Measurements from ENCODE around the gene CAMTA1. TPM values are rescaled to one million over a fixed set of nuclear protein-coding genes. Genes with fewer than 3 reads are reported as not detected.

The CAMTA1 gene
- total RNA-seq, 1 donor from 2014 or later = 160 TPM

DNA sequence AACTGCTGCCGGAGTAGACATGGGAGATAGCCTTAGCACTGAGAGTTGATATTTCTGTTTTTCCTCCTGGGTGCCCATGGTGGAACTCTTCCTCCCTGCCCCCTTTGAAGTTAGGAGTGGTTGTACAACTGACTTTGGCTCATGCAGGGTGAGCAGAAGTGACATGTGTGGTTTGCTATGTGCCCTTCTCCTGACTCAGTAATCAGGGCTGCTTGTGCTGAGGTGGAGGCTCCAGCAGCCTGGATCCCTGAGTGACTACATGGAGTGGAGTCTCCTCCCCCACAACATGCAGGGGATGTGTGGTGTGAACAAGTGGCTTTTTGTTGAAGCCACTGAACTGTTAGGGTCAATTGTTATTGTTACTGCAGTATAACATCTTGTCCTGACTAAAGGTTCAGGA lies 261.6 kb downstream of the CAMTA1 start:
- no peak for TF ChIP-seq CTCF (IDR thresholded peaks at IDR 0.05; ENCODE audit: borderline replicate concordance)
- no peak overlapping the region for H3K27ac ChIP-seq (replicated peaks)
- peaks cover 7% of the 10 kb centered on the region for H3K9me3 ChIP-seq (replicated peaks)
- H3K4me3 ChIP-seq = no peak overlapping the region
- H3K36me3 ChIP-seq = no peaks in the 10 kb centered on the region
- H3K27me3 ChIP-seq (ENCODE audit: low read depth) = peaks cover 68% of the 10 kb centered on the region
- no peak for DNase-seq
- no peaks in the 10 kb centered on the region for H3K4me1 ChIP-seq
- intact Hi-C loops (cut with micrococcal nuclease) = no loop called here

- intact Hi-C loops (cut with micrococcal nuclease) = no loop called here
- TF ChIP-seq CTCF (IDR thresholded peaks at IDR 0.05; ENCODE audit: borderline replicate concordance) = no peak
- Histone ChIP-seq H3K36me3 (no peaks in the 10 kb centered on the region), H3K4me1 (no peaks in the 10 kb centered on the region), H3K4me3 (no peak overlapping the region), H3K27ac (replicated peaks) (no peak overlapping the region), H3K27me3 (ENCODE audit: low read depth) (peaks cover 68% of the 10 kb centered on the region), H3K9me3 (replicated peaks) (peaks cover 7% of the 10 kb centered on the region)
- no peak for DNase-seq
Measured at GRCh38 chr1:7047866-7048265, 262.6 kb downstream of the CAMTA1 start.

DNA sequence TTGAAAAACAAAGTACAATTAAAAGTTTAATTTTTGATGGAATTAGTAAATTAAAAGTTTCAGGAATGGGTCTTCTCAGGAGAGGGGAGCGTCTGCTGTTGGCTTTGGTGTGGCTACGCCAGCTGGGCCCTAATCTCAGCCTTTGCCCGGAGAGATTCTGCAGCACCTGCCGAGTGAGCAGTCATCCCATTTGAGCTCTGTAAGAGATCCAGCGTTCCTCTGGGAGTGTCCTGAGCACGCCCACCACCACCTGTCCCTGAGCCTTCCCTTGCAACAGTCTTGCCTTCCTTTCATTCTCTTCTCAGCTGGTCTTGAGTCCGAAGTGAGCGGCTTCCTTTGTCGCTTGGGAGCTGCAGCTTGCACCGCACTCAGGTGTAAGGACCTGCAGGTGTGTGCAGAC lies 263.1 kb downstream of the CAMTA1 start:
- no peak for DNase-seq
- intact Hi-C loops (cut with micrococcal nuclease) = no loop called here
- Histone ChIP-seq H3K27ac (replicated peaks) (no peak overlapping the region), H3K4me3 (no peak overlapping the region), H3K9me3 (replicated peaks) (peaks cover 7% of the 10 kb centered on the region), H3K36me3 (no peaks in the 10 kb centered on the region), H3K4me1 (no peaks in the 10 kb centered on the region), H3K27me3 (ENCODE audit: low read depth) (peaks cover 69% of the 10 kb centered on the region)
- TF ChIP-seq CTCF (IDR thresholded peaks at IDR 0.05; ENCODE audit: borderline replicate concordance) = no peak

- no peak overlapping the region for H3K4me3 ChIP-seq
- intact Hi-C loops (cut with micrococcal nuclease) = no loop called here
- no peak for DNase-seq
- H3K27me3 ChIP-seq (ENCODE audit: low read depth) = peaks cover 68% of the 10 kb centered on the region
- no peak overlapping the region for H3K27ac ChIP-seq (replicated peaks)
- no peak for TF ChIP-seq CTCF (IDR thresholded peaks at IDR 0.05; ENCODE audit: borderline replicate concordance)
- no peaks in the 10 kb centered on the region for H3K4me1 ChIP-seq
- no peaks in the 10 kb centered on the region for H3K36me3 ChIP-seq
- H3K9me3 ChIP-seq (replicated peaks) = peaks cover 7% of the 10 kb centered on the region
Measured at GRCh38 chr1:7049913-7050625, 264.8 kb downstream of the CAMTA1 start.

DNA sequence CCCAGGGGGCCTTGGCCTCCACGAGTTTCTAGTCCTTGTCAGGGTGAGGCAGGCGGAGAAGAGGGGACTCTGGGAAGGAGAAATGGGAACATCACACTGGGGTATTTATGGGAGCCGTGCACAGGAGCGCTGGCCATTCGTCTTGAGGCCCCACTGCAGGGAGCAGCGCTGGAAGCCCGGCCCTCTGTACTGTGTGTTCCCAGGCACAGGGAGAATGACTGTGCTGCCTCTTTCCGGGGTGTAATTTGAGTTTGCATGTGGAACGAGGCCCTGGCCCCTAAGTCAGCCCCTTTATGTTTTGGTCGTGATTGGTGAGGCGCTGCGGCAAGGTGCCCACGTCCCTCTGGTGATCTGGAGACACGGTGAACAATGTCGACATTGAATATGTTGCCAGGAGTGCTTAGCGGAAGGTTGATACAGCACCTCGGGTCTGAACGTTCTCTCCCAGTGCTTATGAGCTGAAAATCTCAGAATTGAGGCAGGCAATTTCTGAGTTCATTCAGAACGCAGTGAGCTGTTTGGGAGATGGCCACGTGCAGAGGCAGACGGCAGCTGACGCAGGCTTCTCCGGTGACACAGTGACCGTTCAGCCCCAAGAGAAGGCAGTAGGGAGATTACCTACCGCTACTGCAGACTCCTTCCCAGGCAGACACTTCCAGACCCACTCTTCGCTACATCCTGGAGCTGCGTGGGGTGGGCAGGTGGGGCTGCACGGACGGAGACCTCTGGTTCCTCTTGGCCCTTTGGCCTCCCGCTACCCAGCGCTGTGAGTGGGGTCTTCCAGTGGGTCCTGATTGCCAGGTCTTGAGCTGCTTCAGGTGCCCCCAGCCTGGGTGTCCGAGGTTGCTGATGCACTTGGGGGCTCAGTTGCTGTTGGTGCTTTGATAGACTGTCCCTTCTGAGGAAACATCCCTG lies 265.8 kb downstream of the CAMTA1 start:
- no peak overlapping the region for H3K4me3 ChIP-seq
- no peaks in the 10 kb centered on the region for H3K36me3 ChIP-seq
- H3K27ac ChIP-seq (replicated peaks) = no peak overlapping the region
- DNase-seq = no peak
- H3K4me1 ChIP-seq = no peaks in the 10 kb centered on the region
- peaks cover 7% of the 10 kb centered on the region for H3K9me3 ChIP-seq (replicated peaks)
- intact Hi-C loops (cut with micrococcal nuclease) = no loop called here
- H3K27me3 ChIP-seq (ENCODE audit: low read depth) = peaks cover 75% of the 10 kb centered on the region
- TF ChIP-seq CTCF (IDR thresholded peaks at IDR 0.05; ENCODE audit: borderline replicate concordance) = no peak

Measured in left ventricle myocardium inferior (tissue), 1 donor.